NCI-H82 (cell line): Measurements from ENCODE around the gene CTNNA3.
"Not testable (repeated sequence)": the region's sequence is repeated elsewhere in the genome, so short reads cannot be mapped to it uniquely, and the experiment has no call there.

Experiments
- DNase-seq: peaks from one replicate; lab custom pipeline; 2025; lab: John Stamatoyannopoulos, UW

Gene CTNNA3

GRCh38 chr10:67602268-67602950, 93.6 kb downstream of the CTNNA3 start:
- no peak for DNase-seq

GRCh38 chr10:67599597-67599996, 96.4 kb downstream of the CTNNA3 start:
- DNase-seq: no peak

GRCh38 chr10:67596641-67597040, 99.4 kb downstream of the CTNNA3 start:
- no peak for DNase-seq

- DNase-seq: no peak
Observed at GRCh38 chr10:67587771-67588170, 108.2 kb downstream of the CTNNA3 start.

GRCh38 chr10:67575532-67575931, 120.5 kb downstream of the CTNNA3 start:
- no peak for DNase-seq

- no peak for DNase-seq
Observed at GRCh38 chr10:67573484-67573883, 122.5 kb downstream of the CTNNA3 start.

- no peak for DNase-seq
Observed at GRCh38 chr10:67571503-67571902, 124.5 kb downstream of the CTNNA3 start.

- not testable (repeated sequence) for DNase-seq
Observed at GRCh38 chr10:67558311-67558710, 137.7 kb downstream of the CTNNA3 start.

- DNase-seq: no peak
Observed at GRCh38 chr10:67553254-67553653, 142.7 kb downstream of the CTNNA3 start.

GRCh38 chr10:67550838-67551402, 145.1 kb downstream of the CTNNA3 start:
- DNase-seq: no peak

GRCh38 chr10:67550046-67550445, 145.9 kb downstream of the CTNNA3 start:
- DNase-seq: no peak

GRCh38 chr10:67549390-67549789, 146.6 kb downstream of the CTNNA3 start:
- no peak for DNase-seq

GRCh38 chr10:67541411-67541810, 154.6 kb downstream of the CTNNA3 start:
- no peak for DNase-seq

- peak; percentile 9 for DNase-seq
Observed at GRCh38 chr10:67539312-67539711, 156.7 kb downstream of the CTNNA3 start.

- DNase-seq: no peak
Observed at GRCh38 chr10:67537906-67538305, 158.1 kb downstream of the CTNNA3 start.

- DNase-seq: no peak
Observed at GRCh38 chr10:67533376-67533775, 162.6 kb downstream of the CTNNA3 start.

- DNase-seq: not testable (repeated sequence)
Observed at GRCh38 chr10:67530990-67531389, 165.0 kb downstream of the CTNNA3 start.

- DNase-seq: no peak
Observed at GRCh38 chr10:67527351-67527750, 168.6 kb downstream of the CTNNA3 start.

- DNase-seq: no peak
Observed at GRCh38 chr10:67521546-67521945, 174.4 kb downstream of the CTNNA3 start.

GRCh38 chr10:67520924-67521520, 175.0 kb downstream of the CTNNA3 start:
- peak; percentile 67 for DNase-seq

GRCh38 chr10:67519434-67519833, 176.6 kb downstream of the CTNNA3 start:
- DNase-seq: no peak

GRCh38 chr10:67518756-67519155, 177.2 kb downstream of the CTNNA3 start:
- no peak for DNase-seq

- no peak for DNase-seq
Observed at GRCh38 chr10:67518043-67518442, 178.0 kb downstream of the CTNNA3 start.

- no peak for DNase-seq
Observed at GRCh38 chr10:67506757-67507091, 189.3 kb downstream of the CTNNA3 start.
